ENCODE measurements around the gene SPRED3. TPM values are rescaled to one million over a fixed set of nuclear protein-coding genes. Genes with fewer than 3 reads are reported as not detected.
A peak's percentile ranks its signal among the peaks of the same experiment; 100 is the strongest.
"Not testable (repeated sequence)": the region's sequence is repeated elsewhere in the genome, so short reads cannot be mapped to it uniquely, and the experiment has no call there.

Gene SPRED3, protein sequence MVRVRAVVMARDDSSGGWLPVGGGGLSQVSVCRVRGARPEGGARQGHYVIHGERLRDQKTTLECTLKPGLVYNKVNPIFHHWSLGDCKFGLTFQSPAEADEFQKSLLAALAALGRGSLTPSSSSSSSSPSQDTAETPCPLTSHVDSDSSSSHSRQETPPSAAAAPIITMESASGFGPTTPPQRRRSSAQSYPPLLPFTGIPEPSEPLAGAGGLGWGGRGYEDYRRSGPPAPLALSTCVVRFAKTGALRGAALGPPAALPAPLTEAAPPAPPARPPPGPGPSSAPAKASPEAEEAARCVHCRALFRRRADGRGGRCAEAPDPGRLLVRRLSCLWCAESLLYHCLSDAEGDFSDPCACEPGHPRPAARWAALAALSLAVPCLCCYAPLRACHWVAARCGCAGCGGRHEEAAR
- under 1 TPM in 10 of 12 donors, not detected in 2; 0.31 to 0.98 (median 0.52) TPM for polyA plus RNA-seq (ENCODE audit: insufficient read length in 12 of 12)
- long read RNA-seq, donor 1, partial matches to known transcripts = 0 of 1 reads
- long read RNA-seq, donor 1, other reads (novel, unspliced or antisense) = 0 of 1 reads
- long read RNA-seq, donor 2 = 0 reads
- long read RNA-seq, donor 3 = 0 reads
- long read RNA-seq, donor 4 = 0 reads
- long read RNA-seq, donor 5 = 0 reads
- long read RNA-seq, donor 6 = 0 reads
- long read RNA-seq, donor 7 = 0 reads
- long read RNA-seq, donor 8 = 0 reads
- long read RNA-seq, donor 9 = 0 reads
- long read RNA-seq, donor 10 = 0 reads
- long read RNA-seq, donor 11 = 0 reads

DNA sequence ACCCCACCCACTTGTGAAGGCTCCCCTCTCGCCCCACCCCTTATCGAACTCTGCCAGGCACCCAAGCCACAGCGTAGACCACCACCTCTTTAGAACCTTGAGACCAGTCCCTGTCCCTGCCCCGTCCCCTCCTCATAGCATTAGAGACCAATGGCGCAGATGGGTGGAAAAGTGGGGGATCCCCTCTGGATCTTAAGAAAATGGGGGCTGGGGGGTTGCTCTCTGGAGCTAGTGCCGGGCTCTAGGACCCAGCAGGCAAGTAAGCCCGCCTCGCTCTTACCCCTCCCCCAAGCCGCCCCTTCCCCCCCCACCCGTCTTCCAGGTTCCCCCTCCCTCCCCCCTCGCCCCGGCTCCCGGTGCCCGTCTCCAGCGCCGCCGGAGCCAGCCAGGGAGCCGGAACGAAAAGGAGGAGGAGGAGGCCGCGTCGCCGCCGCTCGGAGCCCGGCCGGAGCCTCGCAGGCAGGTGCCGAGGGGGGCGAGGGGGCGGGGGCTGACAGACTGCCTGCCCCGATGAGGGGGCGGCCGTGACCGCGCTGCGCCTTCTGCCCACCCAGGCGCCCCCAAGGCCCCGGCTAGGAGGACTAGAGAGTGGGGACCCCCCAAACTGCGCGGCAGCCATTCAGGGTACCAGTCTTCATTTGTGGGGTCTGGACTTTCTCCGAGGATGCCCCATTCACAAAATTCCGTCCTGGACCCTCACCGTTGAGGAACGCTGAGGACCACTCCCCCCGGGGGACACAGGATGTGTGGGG is at the start of gene SPRED3:
TSS of gene SPRED3 (plus strand) at position 349 of the 752 bp plus-strand sequence. CDS start 1,606 bp downstream, outside the sequence.
- DNase-seq = no peak

DNA sequence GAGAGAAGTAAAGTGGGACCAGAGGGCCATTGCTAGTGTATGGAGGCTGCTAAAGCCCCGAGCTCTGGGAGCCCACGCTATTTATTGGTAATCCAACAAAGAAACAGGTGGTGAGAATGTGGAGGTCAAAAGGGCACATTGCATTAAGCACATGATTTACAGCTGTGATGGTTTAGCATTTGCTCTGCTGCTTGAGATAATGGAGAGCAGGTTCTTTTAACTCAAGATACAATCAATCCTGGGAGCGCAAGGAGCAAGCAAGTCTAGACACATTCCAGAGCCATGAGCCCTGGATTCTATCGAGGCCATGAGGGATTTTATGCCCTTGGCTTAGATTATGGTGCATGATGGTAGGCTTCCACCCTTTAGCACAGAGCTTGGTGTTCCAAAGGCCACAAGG is 49.5 kb upstream of the SPRED3 start:
- not testable (repeated sequence) for DNase-seq

DNA sequence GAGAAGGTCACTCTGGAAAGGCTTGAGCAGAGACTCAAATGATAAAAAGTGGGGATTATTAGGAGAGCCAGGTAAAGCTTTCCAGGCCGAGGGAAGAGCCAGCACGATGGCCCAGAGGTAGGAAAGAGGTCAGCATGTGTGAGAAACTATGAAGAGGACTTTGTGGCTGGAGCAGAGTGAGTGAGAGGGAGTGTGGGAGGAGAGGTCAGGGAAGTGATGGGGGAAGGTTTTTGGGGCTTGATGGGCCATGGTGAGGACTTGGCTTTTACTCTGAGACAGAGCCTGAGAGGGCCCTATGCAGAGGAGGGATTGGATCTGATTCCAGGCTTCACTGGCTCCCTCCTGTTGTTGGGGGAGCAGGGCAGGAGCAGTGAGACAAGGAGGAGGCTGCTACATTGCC is 47.6 kb upstream of the SPRED3 start:
- DNase-seq = no peak

DNA sequence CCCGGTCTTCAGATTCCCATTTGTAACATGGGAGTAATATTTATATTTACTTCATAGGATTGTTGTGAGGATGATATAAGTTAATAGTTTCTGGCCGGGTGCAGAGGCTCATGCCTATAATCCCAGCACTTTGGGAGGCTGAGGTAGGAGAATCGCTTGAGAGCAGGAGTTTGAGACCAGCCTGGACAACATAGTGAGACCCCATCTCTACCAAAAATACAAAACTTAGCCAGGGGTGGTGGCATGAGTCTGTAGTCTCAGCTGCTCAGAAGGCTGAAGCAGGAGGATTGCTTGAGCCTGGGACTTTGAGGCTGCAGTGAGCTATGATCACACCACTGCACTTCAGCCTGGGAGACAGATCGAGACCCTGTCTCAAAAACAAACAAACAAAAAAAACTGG is 41.7 kb upstream of the SPRED3 start:
- DNase-seq = no peak

DNA sequence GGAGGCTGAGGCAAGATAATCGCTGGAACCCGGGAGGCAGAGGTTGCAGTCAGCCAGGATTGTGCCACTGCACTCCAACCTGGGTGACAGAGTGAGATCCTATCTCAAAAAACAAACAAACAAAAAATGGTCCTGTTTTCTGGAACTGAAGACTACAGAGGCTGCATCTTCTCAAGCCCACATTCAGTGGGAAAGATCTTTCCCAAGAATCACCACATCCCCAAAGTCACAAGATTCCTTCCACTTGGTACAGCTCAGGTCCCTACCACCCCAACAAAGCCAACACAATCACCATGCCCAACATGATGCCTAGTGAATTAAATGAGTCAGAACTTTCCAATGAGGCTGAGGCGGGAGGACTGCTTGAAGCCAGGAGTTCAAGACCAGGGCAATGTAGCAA is 37.6 kb upstream of the SPRED3 start:
- no peak for DNase-seq

DNA sequence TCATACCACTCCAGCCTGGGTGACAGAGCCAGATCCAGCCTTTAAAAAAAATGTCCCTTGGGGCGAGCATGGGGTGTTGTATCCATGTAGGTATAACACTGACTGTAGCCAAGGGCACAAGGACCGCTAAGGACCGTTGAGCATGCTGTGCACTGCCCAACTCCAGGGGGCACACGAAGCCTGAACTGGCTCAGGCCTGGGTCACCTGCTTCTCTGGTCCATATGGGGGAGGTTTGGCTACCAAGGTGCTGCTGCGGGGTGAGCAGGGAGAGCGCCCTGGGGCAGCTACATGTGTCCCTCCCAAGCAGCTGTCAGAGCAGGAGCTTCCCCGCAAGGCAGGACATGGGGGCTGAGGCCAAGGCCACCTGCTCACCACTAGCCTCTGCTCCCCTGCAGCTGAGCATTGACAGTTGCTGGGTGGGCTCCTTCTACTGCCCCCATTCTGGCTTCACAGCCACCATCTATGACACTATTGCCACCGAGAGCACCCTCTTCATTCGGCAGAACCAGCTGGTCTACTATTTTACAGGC is 36.6 kb upstream of the SPRED3 start:
- DNase-seq = no peak

DNA sequence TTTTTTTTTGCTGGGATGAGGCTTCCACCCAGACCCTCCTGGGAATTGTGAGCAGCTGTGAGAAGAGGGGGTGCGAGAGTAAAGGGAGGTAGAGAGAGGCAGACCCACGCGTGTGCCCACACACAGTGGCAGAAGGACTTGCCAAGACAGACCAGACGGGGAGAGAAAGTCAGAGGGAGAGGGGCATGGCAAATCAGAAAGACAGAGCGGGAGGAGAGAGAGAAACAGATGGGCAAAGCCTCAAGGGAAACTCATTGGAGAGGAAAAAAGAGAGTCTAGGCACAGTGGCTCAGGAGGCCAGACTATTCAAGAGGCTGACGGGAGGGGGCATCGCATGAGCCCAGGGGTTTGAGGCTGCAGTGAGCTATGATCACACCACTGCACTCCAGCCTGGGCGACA is 35.9 kb upstream of the SPRED3 start:
- DNase-seq = no peak

DNA sequence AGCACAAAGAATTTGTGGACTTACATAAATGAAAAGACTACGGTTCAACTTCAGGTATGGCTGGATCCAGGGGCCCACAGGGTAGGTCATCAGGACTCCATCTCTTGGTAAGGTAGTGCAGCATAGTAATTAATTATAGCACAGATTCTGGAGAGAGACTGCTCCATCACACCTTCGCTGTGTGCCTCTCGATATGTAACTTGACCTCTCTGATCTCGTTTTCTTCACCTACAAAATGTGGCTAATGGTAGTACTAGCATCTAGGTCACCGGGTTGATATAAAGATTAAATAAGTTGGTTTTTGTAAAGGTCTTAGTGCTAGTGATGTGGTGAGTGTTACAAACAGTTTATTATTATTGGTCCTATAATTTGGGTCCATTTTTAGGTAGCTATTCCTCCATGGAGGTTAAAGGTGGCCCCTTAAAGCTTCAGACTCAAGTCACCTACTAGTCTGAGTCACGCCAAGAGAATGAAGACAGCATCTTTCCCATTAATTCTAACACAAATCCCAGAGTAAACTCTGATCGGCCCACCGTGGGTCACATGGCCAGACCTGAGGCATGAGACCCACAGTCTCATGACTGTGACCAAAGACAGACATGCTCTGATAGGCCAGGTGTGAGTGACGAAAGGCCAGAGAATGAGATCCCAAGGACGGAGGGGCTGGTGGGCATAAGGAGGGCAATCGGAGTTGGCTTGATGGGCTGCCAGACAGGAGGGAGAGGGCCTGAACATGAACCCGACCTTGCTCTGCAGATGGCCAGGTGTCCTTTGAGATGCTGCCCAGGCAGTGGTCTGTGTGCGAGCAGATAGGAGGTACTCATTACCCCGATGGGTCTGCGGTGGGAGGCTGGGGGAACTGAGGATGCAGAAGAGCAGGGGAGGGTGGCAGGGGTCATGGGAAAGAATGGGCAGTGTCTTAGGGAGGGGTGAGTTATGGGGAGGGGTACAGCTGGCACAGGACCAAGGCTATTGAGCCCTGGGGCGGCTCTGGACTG is 32.5 kb upstream of the SPRED3 start:
- no peak for DNase-seq

DNA sequence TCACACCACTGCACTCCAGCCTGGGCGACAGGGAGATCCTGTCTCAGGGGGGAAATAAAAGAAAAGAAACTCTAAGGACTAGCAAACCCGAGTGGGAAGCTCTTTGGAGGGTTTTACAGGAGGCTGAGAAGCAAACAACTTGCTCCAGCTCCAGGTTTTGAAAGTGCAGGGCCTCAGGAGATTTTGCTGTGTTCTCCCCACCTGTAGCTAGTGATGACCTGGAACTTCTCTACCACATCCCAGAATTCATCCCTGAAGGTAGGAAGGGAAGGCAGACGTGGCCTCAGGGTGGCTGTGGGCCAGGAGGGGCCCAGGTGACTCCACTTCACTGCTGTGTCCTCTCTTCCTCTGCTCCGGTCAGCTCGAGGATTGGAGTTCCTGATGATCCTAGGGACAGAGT is 30.4 kb upstream of the SPRED3 start:
- no peak for DNase-seq

DNA sequence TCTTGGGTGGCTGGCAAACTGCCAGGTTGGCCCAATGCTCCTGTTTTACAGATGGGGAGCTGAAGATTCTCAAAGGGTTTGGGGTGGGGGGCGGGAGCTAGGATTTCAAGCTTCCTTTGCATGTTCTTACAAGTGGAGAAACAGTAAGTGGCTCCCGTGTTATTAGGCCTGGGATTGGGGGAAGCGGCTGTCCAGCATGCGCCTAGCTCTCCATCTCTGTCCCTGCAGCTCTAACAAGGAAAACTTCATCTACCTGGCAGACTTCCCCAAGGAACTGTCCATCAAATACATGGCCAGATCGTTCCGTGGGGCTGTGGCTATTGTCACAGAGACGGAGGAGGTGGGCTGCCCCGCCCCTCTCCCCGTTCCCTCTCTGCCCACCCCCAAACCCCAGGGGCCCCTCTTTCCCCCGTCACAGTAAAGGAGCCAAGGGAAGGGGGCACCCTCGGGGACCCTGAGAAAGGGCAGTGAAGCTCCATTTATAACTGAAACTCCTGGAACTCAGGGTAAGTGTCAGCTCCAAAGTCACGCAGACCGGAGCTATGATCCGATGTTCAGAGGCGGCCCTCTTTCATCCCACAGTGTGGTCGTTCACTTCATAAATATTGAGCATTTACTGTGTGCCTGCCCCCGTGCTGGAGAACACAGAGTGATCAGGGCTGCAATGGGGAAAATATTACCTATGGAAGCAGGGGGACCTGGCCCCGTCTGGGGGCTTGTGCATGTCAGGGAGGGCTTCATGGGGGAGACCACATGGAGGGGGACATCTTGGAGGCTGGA is 29.1 kb upstream of the SPRED3 start:
- no peak for DNase-seq

DNA sequence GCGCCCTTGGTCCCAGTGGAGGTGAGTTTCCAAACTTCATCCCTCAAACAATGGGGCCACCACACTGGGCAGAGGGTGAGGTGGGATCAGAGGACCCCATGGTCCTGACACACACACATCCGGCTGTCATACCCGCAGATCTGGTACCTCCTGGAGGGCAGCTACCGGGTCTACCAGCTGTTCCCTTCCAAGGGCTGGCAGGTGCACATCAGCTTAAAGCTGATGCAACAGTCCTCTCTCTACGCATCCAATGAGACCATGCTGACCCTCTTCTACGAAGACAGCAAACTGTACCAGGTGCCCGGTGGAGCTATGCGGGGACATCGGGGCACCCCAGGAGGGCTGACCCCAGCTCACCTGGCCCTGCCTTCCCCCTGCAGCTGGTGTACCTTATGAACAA is 28.1 kb upstream of the SPRED3 start:
- DNase-seq = no peak

DNA sequence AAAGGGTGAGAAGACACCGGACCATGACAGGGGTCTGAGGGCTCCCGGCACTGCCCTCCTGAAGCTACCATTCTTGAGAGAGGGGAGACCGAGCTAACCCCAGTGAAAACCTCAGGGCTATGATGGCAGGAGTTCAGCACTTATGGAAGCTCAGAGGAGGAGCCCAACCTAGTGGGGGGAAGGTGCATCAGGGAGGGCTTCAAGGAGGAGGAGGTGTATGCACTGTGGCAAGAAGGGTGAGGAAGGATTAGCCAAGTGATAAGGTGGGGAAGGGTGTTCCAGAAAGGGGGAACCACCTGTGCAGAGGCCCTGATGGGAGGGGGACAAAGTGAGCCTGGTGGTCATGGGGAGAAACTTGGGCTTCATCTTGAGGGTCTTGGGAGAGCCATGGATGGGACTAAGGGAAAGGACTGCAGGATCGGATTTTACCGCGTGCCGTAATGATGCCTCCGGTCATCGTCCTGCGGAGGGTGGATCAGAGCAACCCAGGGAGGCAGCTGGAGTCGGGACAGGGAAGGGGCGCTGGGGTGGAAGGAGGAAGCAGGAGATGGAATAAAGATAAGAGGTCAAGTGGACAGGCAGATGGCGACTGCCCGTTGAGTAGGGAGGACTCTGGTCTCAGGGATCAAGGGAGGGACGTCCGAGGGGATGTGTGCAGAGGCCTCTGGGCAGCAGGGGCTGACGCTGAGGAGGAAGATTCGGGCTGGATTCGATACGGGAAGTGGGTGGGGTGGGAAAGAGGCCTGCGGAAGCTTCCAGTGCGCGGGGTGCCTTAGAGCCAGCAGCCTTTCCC is 27.5 kb upstream of the SPRED3 start:
- DNase-seq = no peak

DNA sequence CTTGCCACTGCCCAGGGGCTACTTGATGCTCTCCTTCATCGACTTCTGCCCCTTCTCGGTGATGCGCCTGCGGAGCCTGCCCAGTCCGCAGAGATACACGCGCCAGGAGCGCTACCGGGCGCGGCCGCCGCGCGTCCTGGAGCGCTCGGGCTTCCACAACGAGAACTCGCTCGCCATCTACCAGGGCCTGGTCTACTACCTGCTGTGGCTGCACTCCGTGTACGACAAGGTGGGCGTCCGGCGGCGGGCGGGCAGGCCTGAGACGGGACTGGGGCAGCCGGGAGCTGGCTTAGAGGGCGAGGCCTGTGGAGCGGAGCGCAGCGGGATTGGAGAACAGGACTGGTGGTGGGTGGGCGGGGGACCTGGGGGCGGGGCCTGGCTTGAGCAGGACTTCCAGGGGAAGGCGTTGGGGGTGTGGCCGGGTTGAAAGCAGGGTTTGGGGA is 26.8 kb upstream of the SPRED3 start:
- DNase-seq = peak; percentile 59

DNA sequence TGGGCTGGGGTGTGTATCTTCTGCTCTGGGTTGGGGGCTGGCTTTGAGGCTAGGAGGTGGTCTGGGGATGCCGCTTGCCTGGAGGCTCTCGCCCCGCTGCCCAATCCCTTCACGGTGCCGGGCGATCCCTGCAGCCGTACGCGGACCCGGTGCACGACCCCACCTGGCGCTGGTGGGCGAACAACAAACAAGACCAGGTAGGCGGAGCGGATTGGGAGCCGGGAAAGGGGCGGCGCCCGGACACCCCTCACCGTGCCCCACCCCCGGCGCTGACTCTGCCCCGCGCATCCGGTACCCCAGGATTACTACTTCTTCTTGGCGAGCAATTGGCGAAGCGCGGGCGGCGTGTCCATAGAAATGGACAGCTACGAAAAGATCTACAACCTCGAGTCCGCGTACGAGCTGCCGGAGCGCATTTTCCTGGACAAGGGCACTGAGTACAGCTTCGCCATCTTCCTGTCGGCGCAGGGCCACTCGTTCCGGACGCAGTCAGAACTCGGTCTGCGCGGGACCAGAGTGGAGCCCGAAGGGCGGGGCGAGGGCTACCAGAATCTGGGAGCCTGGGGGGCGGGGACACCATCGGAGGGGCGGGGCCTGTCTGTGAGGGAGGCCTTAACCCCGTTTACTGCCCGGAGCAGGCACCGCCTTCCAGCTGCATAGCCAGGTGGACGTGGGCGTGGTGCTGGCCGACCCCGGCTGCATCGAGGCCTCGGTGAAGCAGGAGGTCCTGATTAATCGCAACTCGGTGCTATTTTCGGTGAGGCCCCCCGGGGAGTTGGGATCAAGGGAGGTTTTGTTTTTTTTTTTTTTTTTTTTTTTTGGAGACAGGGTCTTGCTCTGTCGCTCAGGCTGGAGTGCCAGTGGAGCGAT is 26.2 kb upstream of the SPRED3 start:
- DNase-seq = peak; percentile 27

DNA sequence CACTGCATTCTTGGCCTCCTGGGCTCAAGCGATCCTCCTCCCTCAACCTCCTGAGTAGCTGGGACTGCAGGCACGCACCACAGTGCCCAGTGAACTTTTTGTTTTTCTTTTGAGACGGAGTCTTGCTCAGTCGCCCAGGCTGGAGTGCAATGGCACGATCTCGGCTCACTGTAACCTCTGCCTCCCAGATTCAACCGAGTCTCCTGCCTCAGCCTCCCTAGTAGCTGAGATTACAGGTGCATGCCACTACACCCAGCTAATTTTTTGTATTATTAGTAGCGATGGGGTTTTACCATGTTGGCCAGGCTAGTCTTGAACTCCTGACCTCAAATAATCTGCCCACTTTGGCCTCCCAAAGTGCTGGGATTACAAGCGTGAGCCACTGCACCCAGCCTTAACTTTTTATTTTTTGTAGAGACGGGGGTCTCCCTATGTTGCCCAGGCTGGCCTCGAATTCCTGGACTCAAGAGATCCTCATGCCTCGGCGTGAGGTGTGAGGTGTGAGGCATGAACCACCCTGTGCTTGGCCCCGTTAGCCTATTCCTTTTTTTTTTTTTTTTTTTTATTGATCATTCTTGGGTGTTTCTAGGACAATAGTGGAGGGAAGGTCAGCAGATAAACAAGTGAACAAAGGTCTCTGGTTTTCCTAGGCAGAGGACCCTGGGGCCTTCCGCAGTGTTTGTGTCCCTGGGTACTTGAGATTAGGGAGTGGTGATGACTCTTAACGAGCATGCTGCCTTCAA is 25.4 kb upstream of the SPRED3 start:
- DNase-seq = not testable (repeated sequence)

DNA sequence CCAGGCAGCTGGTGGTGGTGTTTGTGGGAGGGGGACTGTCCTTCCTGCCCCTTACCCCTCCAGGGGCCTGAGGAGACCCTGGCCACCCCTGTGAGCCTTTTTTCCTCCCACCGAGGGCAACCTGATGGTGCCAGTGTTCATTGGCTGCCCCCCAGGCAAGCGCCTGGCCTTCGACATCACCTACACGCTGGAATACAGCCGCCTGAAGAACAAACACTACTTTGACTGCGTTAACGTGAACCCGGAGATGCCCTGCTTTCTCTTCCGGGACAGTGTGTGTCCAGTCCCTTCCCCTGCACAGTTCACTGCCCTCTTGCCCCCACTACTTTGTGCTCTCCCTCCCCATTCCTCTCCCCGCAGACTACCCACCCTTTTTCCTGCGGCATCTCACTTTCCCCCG is 21.5 kb upstream of the SPRED3 start:
- no peak for DNase-seq

DNA sequence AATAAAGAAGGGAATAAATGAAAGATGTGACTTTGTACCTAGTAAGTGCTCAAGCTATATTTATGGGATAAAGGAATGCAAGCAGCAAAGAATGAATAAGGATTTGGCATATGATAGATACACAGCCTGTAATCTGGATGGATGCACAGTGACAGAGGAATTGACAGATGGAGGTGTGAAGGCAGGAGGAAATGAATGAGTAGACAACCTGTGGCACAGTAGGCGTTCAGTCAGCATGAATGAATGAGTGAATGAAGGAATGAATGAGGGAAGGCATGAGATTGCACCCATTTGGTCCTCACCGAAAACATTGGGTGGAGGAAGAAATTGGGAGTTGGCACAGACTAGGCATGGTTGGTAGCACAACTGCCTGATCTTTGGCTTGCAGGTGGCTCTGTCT is 18.9 kb upstream of the SPRED3 start:
- no peak for DNase-seq

Measured in muscle of arm (tissue), 14 donors.